ENCODE data around the gene BBIP1.

- peak in 1 of 4 experiments; percentile 8 for TF ChIP-seq CTCF (IDR thresholded peaks at IDR 0.05)
- TF ChIP-seq EP300 (IDR thresholded peaks at IDR 0.05): no peak
- TF ChIP-seq POLR2AphosphoS5 (IDR thresholded peaks at IDR 0.05): no peak
Measured at GRCh38 chr10:110918269-110918642, 724 bp downstream of the BBIP1 start.
